AG04450 (cell line): ENCODE data around the gene DZIP1L. TPM values are rescaled to one million over a fixed set of nuclear protein-coding genes. Genes with fewer than 3 reads are reported as not detected.
A peak's percentile ranks its signal among the peaks of the same experiment; 100 is the strongest.

Experiments used
- CTCF ChIA-PET: fragments of 300-600, 350-600 bp; formaldehyde crosslinking; extraction: SDS; loops from one replicate; lab custom pipeline; 2022; ENCODE audit warnings: antibody characterized with exemption, inconsistent platforms; lab: Charles Lee
- POLR2A ChIA-PET: fragments of 350-600 bp; formaldehyde crosslinking; extraction: SDS; loops from one replicate; lab custom pipeline; 2021; ENCODE audit warnings: antibody characterized with exemption, inconsistent platforms; lab: Yijun Ruan, JAX
- DNase-seq: peaks from one replicate; pipeline ENCODE4 v3.0.0-alpha.2; 2011; ENCODE audit warnings: low read depth, low spot score
- H3K27ac ChIP-seq: one replicate; pipeline ENCODE4 v1.5.1; 2012; ENCODE audit warnings: low read depth, low read length, control low read depth
- H3K27me3 ChIP-seq: one replicate; pipeline ENCODE4 v1.6.0; 2012; ENCODE audit warnings: low read length; ENCODE audit not compliant: control insufficient read depth, insufficient read depth
- H3K4me3 ChIP-seq: 2 replicates; pipeline ENCODE4 v1.5.1; 2011; ENCODE audit warnings: mild to moderate bottlenecking, low read depth, low read length, control low read depth
- H3K9me3 ChIP-seq: 2 replicates; pipeline ENCODE4 v1.5.1; 2012; ENCODE audit warnings: low read length; ENCODE audit not compliant: control insufficient read depth, insufficient read depth
- polyA minus RNA-seq: library from RNA; depleted of rRNA, polyadenylated mRNA; stranded (reverse); fragments of >200 nt; gene quantifications from 2 replicates; pipeline ENCODE4 v1.2.3, GENCODE V29; 2011; rRNA and poly(A)+ RNA removed
- polyA plus RNA-seq: library from polyadenylated mRNA; depleted of rRNA; stranded (reverse); fragments of >200 nt; gene quantifications from 2 replicates; pipeline ENCODE4 v1.2.3, GENCODE V29; 2011; rRNA removed
- TF ChIP-seq, protein P1 (sequence below): IDR thresholded peaks from 2 replicates; pipeline ENCODE4 v1.5.1; 2011; ENCODE audit warnings: low read depth, low read length, control low read depth, inconsistent platforms

The DZIP1L gene, protein sequence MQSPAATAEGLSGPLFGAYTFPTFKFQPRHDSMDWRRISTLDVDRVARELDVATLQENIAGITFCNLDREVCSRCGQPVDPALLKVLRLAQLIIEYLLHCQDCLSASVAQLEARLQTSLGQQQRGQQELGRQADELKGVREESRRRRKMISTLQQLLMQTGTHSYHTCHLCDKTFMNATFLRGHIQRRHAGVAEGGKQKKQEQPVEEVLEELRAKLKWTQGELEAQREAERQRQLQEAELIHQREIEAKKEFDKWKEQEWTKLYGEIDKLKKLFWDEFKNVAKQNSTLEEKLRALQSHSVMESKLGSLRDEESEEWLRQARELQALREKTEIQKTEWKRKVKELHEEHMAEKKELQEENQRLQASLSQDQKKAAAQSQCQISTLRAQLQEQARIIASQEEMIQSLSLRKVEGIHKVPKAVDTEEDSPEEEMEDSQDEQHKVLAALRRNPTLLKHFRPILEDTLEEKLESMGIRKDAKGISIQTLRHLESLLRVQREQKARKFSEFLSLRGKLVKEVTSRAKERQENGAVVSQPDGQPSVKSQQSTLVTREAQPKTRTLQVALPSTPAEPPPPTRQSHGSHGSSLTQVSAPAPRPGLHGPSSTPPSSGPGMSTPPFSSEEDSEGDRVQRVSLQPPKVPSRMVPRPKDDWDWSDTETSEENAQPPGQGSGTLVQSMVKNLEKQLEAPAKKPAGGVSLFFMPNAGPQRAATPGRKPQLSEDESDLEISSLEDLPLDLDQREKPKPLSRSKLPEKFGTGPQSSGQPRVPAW
- polyA plus RNA-seq, result 5.7 and 7.9 TPM in 2 replicates
- 20.9 and 25.4 TPM in 2 replicates for polyA minus RNA-seq

DNA sequence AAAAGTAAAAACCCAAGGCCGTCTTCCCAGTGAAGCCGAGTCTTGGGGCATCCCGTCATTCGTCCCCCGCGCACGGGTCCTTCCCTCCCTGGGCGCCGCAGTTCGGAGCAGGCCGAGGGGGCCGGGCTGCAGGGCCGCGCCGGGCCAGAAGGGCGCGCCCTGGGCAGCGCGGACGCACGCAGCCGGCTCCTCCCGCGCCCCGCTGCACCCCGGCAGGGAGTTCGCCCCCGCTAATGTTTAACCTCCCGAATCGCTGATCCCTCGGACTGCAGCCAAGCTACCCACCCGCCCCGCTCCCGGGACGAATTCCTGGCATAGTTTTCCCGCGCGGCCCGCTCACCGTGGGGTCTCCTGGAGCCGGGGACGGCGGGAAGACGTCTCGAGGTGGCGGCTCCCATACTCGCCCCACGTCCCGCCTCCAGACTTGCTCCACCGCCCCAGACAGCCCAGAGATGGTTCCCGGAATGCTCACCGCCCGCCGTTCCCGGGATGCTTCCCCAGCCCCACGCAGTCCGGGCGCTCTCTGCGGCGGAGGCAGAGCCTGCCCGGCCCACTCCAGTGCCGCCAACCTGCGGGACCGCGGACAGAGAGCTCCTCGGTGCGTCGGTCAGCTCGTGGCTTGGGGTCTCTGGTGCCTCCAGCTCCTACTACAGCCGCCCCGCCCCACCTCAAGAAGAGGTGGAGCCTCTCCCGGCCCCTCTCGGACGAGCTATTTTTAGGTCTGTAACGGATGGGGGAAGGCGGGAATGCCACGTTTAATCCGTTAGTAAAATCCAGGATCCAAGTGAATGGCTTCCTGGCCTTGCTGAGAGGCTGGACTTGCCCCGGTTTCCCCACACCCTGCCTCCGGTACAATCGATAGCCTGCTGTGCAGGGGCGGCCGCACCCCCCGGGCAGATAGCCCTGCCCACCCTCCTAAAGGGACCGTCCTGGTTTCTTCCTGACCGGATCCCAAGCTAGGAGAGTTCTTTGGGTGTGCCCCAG lies at the start of gene DZIP1L:
DZIP1L (minus strand) TSS at position 621 of the 984 bp plus-strand sequence. CDS start 11,637 bp downstream, outside the sequence.
- Histone ChIP-seq H3K4me3 (peak within 1 kb of the TSS; percentile 96), H3K9me3 (no peaks in the 10 kb centered on the region), H3K27me3 (no peaks in the 10 kb centered on the region), H3K27ac (peak within 1 kb of the TSS; percentile 94)
- CTCF ChIA-PET, result interaction anchor here (0.6 to 9.8 kb wide), 10 partner anchors 10 to 319 kb away, joined by 3 to 202 read pairs (median 4); partner anchors contain the start of genes A4GNT and ESYT3
- peak; percentile 36 for DNase-seq
- POLR2A ChIA-PET, result interaction anchor here (0.9 to 3.0 kb wide), 4 partner anchors 10 to 59 kb away, joined by 3 to 20 read pairs (median 6); partner anchors contain the start of gene DBR1
- TF ChIP-seq, protein P1, sequence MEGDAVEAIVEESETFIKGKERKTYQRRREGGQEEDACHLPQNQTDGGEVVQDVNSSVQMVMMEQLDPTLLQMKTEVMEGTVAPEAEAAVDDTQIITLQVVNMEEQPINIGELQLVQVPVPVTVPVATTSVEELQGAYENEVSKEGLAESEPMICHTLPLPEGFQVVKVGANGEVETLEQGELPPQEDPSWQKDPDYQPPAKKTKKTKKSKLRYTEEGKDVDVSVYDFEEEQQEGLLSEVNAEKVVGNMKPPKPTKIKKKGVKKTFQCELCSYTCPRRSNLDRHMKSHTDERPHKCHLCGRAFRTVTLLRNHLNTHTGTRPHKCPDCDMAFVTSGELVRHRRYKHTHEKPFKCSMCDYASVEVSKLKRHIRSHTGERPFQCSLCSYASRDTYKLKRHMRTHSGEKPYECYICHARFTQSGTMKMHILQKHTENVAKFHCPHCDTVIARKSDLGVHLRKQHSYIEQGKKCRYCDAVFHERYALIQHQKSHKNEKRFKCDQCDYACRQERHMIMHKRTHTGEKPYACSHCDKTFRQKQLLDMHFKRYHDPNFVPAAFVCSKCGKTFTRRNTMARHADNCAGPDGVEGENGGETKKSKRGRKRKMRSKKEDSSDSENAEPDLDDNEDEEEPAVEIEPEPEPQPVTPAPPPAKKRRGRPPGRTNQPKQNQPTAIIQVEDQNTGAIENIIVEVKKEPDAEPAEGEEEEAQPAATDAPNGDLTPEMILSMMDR, result peak; percentile 30

GRCh38 chr3:138165061-138165460 lies 49.7 kb upstream of the DZIP1L start:
- no peaks in the 10 kb centered on the region for H3K27me3 ChIP-seq
- H3K27ac ChIP-seq, result no peak overlapping the region
- TF ChIP-seq, protein P1, result no peak
- POLR2A ChIA-PET, result no interaction called here
- no peaks in the 10 kb centered on the region for H3K9me3 ChIP-seq
- CTCF ChIA-PET, result no interaction called here
- no peak for DNase-seq
- H3K4me3 ChIP-seq, result no peak overlapping the region

DNA sequence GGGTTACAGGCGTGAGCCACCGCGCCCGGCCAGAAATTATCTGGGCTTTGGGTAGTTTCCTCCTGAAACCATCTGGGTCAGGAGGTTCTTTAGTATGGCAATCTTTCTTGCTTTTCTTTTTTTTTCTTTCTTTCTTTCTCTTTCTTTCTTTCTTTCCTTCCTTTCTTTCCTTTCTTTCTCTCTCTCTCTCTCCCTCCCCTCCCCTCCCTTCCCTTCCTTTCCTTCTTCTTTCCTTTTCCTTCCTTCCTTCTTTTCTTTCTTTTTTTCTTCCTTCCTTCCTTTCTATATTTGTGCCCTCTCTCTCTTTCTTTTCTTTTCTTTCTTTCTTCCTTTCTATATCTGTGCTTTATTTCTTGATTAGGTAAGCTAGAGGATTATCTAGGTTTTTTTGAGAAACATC lies 42.3 kb upstream of the DZIP1L start:
- Histone ChIP-seq H3K27ac (no peak overlapping the region), H3K4me3 (no peak overlapping the region), H3K27me3 (no peaks in the 10 kb centered on the region), H3K9me3 (no peaks in the 10 kb centered on the region)
- ChIA-PET CTCF (interaction anchor here (0.6 to 1.5 kb wide), 3 partner anchors 30 to 51 kb away, joined by 3 to 4 read pairs (median 4); no protein-coding TSS in a partner anchor), POLR2A (no interaction called here)
- TF ChIP-seq, protein P1, result no peak
- no peak for DNase-seq

GRCh38 chr3:138154534-138154933 lies 39.1 kb upstream of the DZIP1L start:
- Histone ChIP-seq H3K4me3 (no peak overlapping the region), H3K27me3 (peaks cover 3% of the 10 kb centered on the region), H3K27ac (no peak overlapping the region), H3K9me3 (no peaks in the 10 kb centered on the region)
- ChIA-PET CTCF (interaction anchor here (0.7 kb wide), 1 partner anchor 115 kb away, joined by 7 read pairs; no protein-coding TSS in a partner anchor), POLR2A (no interaction called here)
- DNase-seq, result no peak
- TF ChIP-seq, protein P1, result no peak
